ENCODE measurements around the gene TEF.
"Not testable (repeated sequence)": the region's sequence is repeated elsewhere in the genome, so short reads cannot be mapped to it uniquely, and the experiment has no call there.

GRCh38 chr22:41440511-41440910 is 58.8 kb downstream of the TEF start:
- not testable (repeated sequence) for TF ChIP-seq CTCF (IDR thresholded peaks at IDR 0.05; ENCODE audit: low read length); EZH2 (optimal IDR thresholded peaks at IDR 0.05; ENCODE audit: low read depth, low read length); EZH2phosphoT487 (IDR thresholded peaks at IDR 0.05; ENCODE audit: low read length)

All from MM.1S (cell line).